Neural cell (in vitro differentiated cells): ENCODE data around the gene ZNF407. TPM values are rescaled to one million over a fixed set of nuclear protein-coding genes. Genes with fewer than 3 reads are reported as not detected.

Experiments used
- H2AFZ ChIP-seq: fragments of 200-600, 300-800 bp; sonication (generic), shearing (Covaris generic); 2 replicates; pipeline ENCODE4 v1.6.0; 2014; ENCODE audit warnings: low read depth, mild to moderate bottlenecking, antibody characterized with exemption, low read length, moderate library complexity
- H3F3A ChIP-seq: fragments of 200-600 bp; shearing (Covaris generic); 2 replicates; pipeline ENCODE4 v1.6.1; 2016; ENCODE audit warnings: mild to moderate bottlenecking, moderate library complexity, mixed read lengths, antibody characterized with exemption, low read length; ENCODE audit not compliant: insufficient read depth, poor library complexity, severe bottlenecking
- H3K27ac ChIP-seq: fragments of 200-600, 300-800 bp; sonication (generic), shearing (Covaris generic); 2 replicates; pipeline ENCODE4 v1.5.1; 2014; ENCODE audit warnings: mild to moderate bottlenecking, low read length, moderate library complexity
- H3K27me3 ChIP-seq: fragments of 300-800, 200-600 bp; sonication (generic), shearing (Covaris generic); 2 replicates; pipeline ENCODE4 v1.6.0; 2014; ENCODE audit warnings: mild to moderate bottlenecking, low read depth, low read length, moderate library complexity; ENCODE audit not compliant: insufficient read depth
- H3K36me3 ChIP-seq: fragments of 300-800, 200-600 bp; sonication (generic), shearing (Covaris generic); 2 replicates; pipeline ENCODE4 v1.5.1; 2014; ENCODE audit warnings: mild to moderate bottlenecking, antibody characterized with exemption, low read length, moderate library complexity; ENCODE audit not compliant: insufficient read depth
- H3K4me2 ChIP-seq: fragments of 300-800, 200-600 bp; sonication (generic), shearing (Covaris generic); 2 replicates; pipeline ENCODE4 v1.6.0; 2014; ENCODE audit warnings: mild to moderate bottlenecking, low read length
- H3K4me3 ChIP-seq: fragments of 300-800, 200-600 bp; sonication (generic), shearing (Covaris generic); 2 replicates; pipeline ENCODE4 v1.5.1; 2014; ENCODE audit warnings: mild to moderate bottlenecking, low read length, moderate library complexity
- H3K79me2 ChIP-seq: fragments of 200-600 bp; shearing (Covaris generic); replicated peaks from 2 replicates; pipeline ENCODE4 v1.6.0; 2014; ENCODE audit warnings: mild to moderate bottlenecking, low read length, moderate library complexity; ENCODE audit not compliant: insufficient read depth
- H3K9ac ChIP-seq: fragments of 300-800, 200-600 bp; sonication (generic), shearing (Covaris generic); 2 replicates; pipeline ENCODE4 v1.6.1; 2016; ENCODE audit warnings: mild to moderate bottlenecking, low read length, mixed read lengths
- H3K9me2 ChIP-seq: fragments of 200-600 bp; shearing (Covaris generic); 2 replicates; pipeline ENCODE4 v1.6.1; 2016; ENCODE audit warnings: mild to moderate bottlenecking, low read length, mixed read lengths; ENCODE audit not compliant: insufficient read depth
- H3K9me3 ChIP-seq: fragments of 200-600, 300-800 bp; sonication (generic), shearing (Covaris generic); 2 replicates; pipeline ENCODE4 v1.6.1; 2016; ENCODE audit warnings: mild to moderate bottlenecking, mixed run types, low read length, moderate library complexity, mixed read lengths
- H4K20me1 ChIP-seq: fragments of 200-600 bp; shearing (Covaris generic); 2 replicates; pipeline ENCODE4 v1.6.1; 2016; ENCODE audit warnings: mild to moderate bottlenecking, mixed run types; ENCODE audit not compliant: insufficient read depth
- CTCF ChIP-seq: fragments of 450-650 bp; IDR thresholded peaks from 2 replicates; pipeline ENCODE4 v1.5.1; 2014; ENCODE audit warnings: antibody characterized with exemption, mild to moderate bottlenecking, moderate library complexity; ENCODE audit not compliant: poor library complexity, severe bottlenecking
- EP300 ChIP-seq: fragments of 450-650 bp; conservative IDR thresholded peaks from 2 replicates; pipeline ENCODE4 v1.6.1; 2014; ENCODE audit warnings: antibody characterized with exemption, mild to moderate bottlenecking, moderate library complexity; ENCODE audit not compliant: poor library complexity, severe bottlenecking
- EZH2 ChIP-seq: fragments of 200-600, 300-800 bp; shearing (Covaris generic), sonication (generic); IDR thresholded peaks from 2 replicates; pipeline ENCODE4 v1.6.1; 2014; ENCODE audit warnings: antibody characterized with exemption, low read length, borderline replicate concordance, mild to moderate bottlenecking; ENCODE audit not compliant: insufficient read depth, poor library complexity, severe bottlenecking
- MXI1 ChIP-seq: fragments of 450-650 bp; conservative IDR thresholded peaks from 2 replicates; pipeline ENCODE4 v1.6.1; 2014; ENCODE audit warnings: antibody characterized with exemption, mild to moderate bottlenecking; ENCODE audit not compliant: poor library complexity, severe bottlenecking
- POLR2AphosphoS5 ChIP-seq: IDR thresholded peaks from 2 replicates; pipeline ENCODE4 v1.6.1; 2012
- RAD21 ChIP-seq: fragments of 450-650 bp; conservative IDR thresholded peaks from 2 replicates; pipeline ENCODE4 v1.6.1; 2014; ENCODE audit warnings: antibody characterized with exemption, mild to moderate bottlenecking, moderate library complexity
- REST ChIP-seq: IDR thresholded peaks from 2 replicates; pipeline ENCODE4 v1.6.1; 2012; ENCODE audit warnings: borderline replicate concordance
- SMC3 ChIP-seq: fragments of 450-650 bp; conservative IDR thresholded peaks from 2 replicates; pipeline ENCODE4 v1.6.1; 2014; ENCODE audit warnings: antibody characterized with exemption, mild to moderate bottlenecking, moderate library complexity; ENCODE audit not compliant: poor library complexity
- TAF1 ChIP-seq: IDR thresholded peaks from 2 replicates; pipeline ENCODE4 v1.6.1; 2012; ENCODE audit warnings: low read depth
- polyA plus RNA-seq: library from polyadenylated mRNA; depleted of rRNA; stranded (reverse); fragments of >200 nt; gene quantifications from 2 replicates; pipeline ENCODE4 v1.2.3, GENCODE V29; 2014

The ZNF407 gene
- polyA plus RNA-seq, 1 donor from 2014 or later, result 2.9 TPM

GRCh38 chr18:74785632-74786031, 188.0 kb downstream of the ZNF407 start:
- Histone ChIP-seq H3F3A (no peaks in the 10 kb centered on the region), H3K27me3 (no peaks in the 10 kb centered on the region), H3K4me3 (no peak overlapping the region), H3K4me2 (no peak overlapping the region), H4K20me1 (no peaks in the 10 kb centered on the region), H3K9me3 (no peaks in the 10 kb centered on the region), H3K9me2 (no peaks in the 10 kb centered on the region), H3K79me2 (no peaks in the 10 kb centered on the region), H3K9ac (no peak overlapping the region), H3K36me3 (no peaks in the 10 kb centered on the region), H3K27ac (no peak overlapping the region), H2AFZ (no peak overlapping the region)
- TF ChIP-seq MXI1 (no peak), EZH2 (no peak), TAF1 (no peak), RAD21 (no peak), POLR2AphosphoS5 (no peak), REST (no peak), CTCF (no peak), SMC3 (no peak), EP300 (no peak)

GRCh38 chr18:74788657-74789056, 191.0 kb downstream of the ZNF407 start:
- H3F3A ChIP-seq, result no peaks in the 10 kb centered on the region
- H4K20me1 ChIP-seq, result no peaks in the 10 kb centered on the region
- H3K9me3 ChIP-seq, result no peaks in the 10 kb centered on the region
- no peak overlapping the region for H3K27ac ChIP-seq
- H2AFZ ChIP-seq, result no peak overlapping the region
- no peaks in the 10 kb centered on the region for H3K9me2 ChIP-seq
- no peak overlapping the region for H3K4me2 ChIP-seq
- H3K9ac ChIP-seq, result no peak overlapping the region
- no peaks in the 10 kb centered on the region for H3K36me3 ChIP-seq
- no peaks in the 10 kb centered on the region for H3K79me2 ChIP-seq
- TF ChIP-seq RAD21 (no peak), TAF1 (no peak)
- H3K4me3 ChIP-seq, result no peak overlapping the region
- no peaks in the 10 kb centered on the region for H3K27me3 ChIP-seq

GRCh38 chr18:74789078-74789477, 191.4 kb downstream of the ZNF407 start:
- TF ChIP-seq CTCF (no peak), POLR2AphosphoS5 (no peak), EP300 (no peak), SMC3 (no peak)
- H2AFZ ChIP-seq, result no peak overlapping the region

More at GRCh38 chr18:74789078-74789477, 191.4 kb downstream of the ZNF407 start:
- Histone ChIP-seq H4K20me1 (no peaks in the 10 kb centered on the region), H3K9ac (no peak overlapping the region), H3K36me3 (no peaks in the 10 kb centered on the region), H3K79me2 (no peaks in the 10 kb centered on the region), H3K4me3 (no peak overlapping the region), H3F3A (no peaks in the 10 kb centered on the region), H3K27me3 (no peaks in the 10 kb centered on the region), H3K9me2 (no peaks in the 10 kb centered on the region), H3K27ac (no peak overlapping the region), H3K9me3 (no peaks in the 10 kb centered on the region), H3K4me2 (no peak overlapping the region)
